HUDEP-2 (cell line): ENCODE data around the gene KLF9.

Experiments used
- DNase-seq, 76 experiments: peaks; one replicate each; lab custom pipeline; 2025; ENCODE audit not compliant: unreplicated experiment in 76 of 76; lab: John Stamatoyannopoulos, UW

Gene KLF9

DNA sequence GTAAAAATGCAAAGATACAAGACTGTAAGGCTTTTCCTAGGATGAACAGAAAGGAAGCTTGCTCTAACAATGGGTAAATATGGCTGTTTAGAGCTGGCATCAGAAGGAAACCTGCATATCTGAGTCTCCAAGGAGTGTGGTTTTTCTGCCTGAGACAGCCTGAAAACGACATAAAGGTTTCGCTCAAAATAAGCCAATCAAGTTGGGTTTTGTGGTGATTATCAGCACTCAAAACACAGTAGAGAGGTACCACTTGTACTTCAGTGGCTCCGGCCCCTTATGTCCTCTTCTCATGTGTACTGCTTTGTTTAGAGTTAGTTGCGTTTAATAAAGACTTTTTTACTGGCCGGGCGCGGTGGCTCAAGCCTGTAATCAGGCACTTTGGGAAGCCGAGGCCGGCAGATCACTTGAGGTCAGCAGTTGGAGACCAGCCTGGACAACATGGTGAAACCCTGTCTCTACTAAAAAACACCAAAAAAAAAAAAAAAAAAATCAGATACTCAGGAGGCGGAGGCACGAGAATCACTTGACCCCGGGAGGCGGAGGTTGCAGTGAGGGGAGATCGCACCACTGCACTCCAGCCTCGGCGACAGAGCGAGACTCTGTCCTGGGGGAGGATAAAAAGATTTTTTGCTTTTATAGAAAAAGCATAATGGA lies 39.4 kb downstream of the KLF9 start:
- no peak for DNase-seq

DNA sequence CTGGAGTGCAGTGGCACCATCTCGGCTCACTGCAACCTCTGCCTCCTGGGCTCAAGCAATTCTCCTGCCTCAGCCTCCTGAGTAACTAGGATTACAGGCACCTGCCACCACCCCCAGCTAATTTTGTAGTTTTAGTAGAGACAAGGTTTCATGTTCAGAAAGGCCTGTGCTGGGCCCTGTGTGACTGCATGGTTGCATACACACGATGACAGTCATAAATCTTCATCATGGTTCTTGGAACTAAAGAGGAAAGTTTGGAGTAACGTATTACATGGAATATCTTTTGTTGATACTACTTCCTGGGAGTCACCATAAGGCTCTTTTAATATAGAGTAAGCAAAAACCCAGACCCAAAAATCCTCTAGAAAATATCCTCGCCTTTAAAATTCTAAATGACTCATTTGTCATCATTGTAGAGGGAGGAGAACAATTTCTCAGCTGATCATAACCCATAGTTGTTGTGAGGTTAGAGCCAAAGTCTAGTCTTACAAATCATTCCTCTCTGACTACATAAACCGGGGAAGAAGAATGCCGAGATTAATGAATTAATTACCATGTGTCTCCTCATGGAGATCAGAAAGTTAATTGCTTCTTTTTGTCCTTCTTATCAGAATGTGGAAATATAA lies 47.0 kb downstream of the KLF9 start:
- no peak for DNase-seq

GRCh38 chr9:70363760-70364159 lies 50.7 kb downstream of the KLF9 start:
- no peak for DNase-seq

GRCh38 chr9:70362952-70363351 lies 51.5 kb downstream of the KLF9 start:
- no peak for DNase-seq

GRCh38 chr9:70355801-70356200 lies 58.7 kb downstream of the KLF9 start:
- DNase-seq, result no peak

- DNase-seq, result peak in 3 of 76 experiments; percentile 8 to 20 (median 11)
Measured at GRCh38 chr9:70352802-70353201, 61.7 kb downstream of the KLF9 start.

- DNase-seq, result no peak
Measured at GRCh38 chr9:70352356-70352755, 62.1 kb downstream of the KLF9 start.

GRCh38 chr9:70347046-70347445 lies 67.4 kb downstream of the KLF9 start:
- DNase-seq, result no peak

GRCh38 chr9:70340572-70340971 lies 73.9 kb downstream of the KLF9 start:
- DNase-seq, result peak in 5 of 76 experiments; percentile 2 to 16 (median 7)
